ENCODE measurements around the gene OR10J4.

The OR10J4 gene

DNA sequence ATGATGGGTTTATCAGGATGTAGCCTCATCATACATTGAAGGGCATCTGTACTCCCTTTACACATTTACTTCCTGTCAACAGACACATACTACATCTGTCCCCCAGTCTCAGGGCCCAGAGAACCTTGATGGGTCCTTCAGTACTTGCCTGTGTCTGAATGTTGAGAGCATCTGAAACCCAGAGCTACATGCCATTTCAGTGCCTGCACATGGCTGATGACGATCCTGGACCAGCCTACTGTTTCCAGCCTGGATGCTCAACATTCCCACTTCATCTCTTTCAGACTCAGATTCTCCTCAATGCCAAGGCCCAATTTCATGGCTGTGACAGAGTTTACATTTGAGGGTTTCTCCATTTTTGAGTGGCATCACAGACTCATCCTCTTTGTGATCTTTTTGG lies at the start of gene OR10J4:
Gene OR10J4, plus strand, starts transcription at position 301 of the 400 bp plus-strand sequence.
- no peak for DNase-seq (ENCODE audit: low read depth)
- H3K4me3 ChIP-seq (ENCODE audit: low read length) = no peak within 1 kb of the TSS
- TF ChIP-seq, protein P1, sequence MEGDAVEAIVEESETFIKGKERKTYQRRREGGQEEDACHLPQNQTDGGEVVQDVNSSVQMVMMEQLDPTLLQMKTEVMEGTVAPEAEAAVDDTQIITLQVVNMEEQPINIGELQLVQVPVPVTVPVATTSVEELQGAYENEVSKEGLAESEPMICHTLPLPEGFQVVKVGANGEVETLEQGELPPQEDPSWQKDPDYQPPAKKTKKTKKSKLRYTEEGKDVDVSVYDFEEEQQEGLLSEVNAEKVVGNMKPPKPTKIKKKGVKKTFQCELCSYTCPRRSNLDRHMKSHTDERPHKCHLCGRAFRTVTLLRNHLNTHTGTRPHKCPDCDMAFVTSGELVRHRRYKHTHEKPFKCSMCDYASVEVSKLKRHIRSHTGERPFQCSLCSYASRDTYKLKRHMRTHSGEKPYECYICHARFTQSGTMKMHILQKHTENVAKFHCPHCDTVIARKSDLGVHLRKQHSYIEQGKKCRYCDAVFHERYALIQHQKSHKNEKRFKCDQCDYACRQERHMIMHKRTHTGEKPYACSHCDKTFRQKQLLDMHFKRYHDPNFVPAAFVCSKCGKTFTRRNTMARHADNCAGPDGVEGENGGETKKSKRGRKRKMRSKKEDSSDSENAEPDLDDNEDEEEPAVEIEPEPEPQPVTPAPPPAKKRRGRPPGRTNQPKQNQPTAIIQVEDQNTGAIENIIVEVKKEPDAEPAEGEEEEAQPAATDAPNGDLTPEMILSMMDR (conservative IDR thresholded peaks at IDR 0.05; ENCODE audit: low read length) = no peak

GRCh38 chr1:159406821-159407220 lies 25.2 kb upstream of the OR10J4 start:
- TF ChIP-seq, protein P1 (conservative IDR thresholded peaks at IDR 0.05; ENCODE audit: low read length) = no peak
- no peak overlapping the region for H3K4me3 ChIP-seq (ENCODE audit: low read length)
- DNase-seq (ENCODE audit: low read depth) = no peak

- no peak for DNase-seq (ENCODE audit: low read depth)
- TF ChIP-seq, protein P1 (conservative IDR thresholded peaks at IDR 0.05; ENCODE audit: low read length) = no peak
- H3K4me3 ChIP-seq (ENCODE audit: low read length) = no peak overlapping the region
These were observed 23.1 kb upstream of the OR10J4 start for GRCh38 chr1:159408862-159409400.

GRCh38 chr1:159421821-159422220 lies 10.2 kb upstream of the OR10J4 start:
- H3K4me3 ChIP-seq (ENCODE audit: low read length) = no peak overlapping the region
- DNase-seq (ENCODE audit: low read depth) = no peak
- TF ChIP-seq, protein P1 (conservative IDR thresholded peaks at IDR 0.05; ENCODE audit: low read length) = peak; percentile 23

DNA sequence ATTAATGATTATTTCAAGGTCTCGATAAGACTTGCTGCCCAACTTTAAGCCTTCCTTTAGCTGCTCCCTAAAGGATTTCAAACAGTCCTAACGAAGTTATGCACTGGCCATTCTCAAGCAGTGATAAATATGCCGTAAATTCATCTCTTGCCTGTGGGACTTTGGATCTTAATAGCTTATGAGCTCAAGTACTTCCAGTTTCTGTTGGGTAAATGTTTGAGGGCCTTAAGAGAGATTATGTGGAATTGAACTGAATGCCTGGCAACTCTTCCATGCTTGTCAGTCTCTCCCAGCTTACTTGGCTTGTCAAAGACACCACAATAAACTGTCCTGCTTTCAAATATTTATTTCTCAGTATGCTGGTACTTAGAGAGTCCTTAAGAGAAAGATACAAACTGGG lies 3.5 kb upstream of the OR10J4 start:
- TF ChIP-seq, protein P1 (conservative IDR thresholded peaks at IDR 0.05; ENCODE audit: low read length) = no peak
- peak; percentile 17 for DNase-seq (ENCODE audit: low read depth)
- H3K4me3 ChIP-seq (ENCODE audit: low read length) = no peak overlapping the region

GRCh38 chr1:159429074-159429861 lies 2.7 kb upstream of the OR10J4 start:
- TF ChIP-seq, protein P1 (conservative IDR thresholded peaks at IDR 0.05; ENCODE audit: low read length) = no peak
- DNase-seq (ENCODE audit: low read depth) = peak; percentile 94
- H3K4me3 ChIP-seq (ENCODE audit: low read length) = no peak overlapping the region

GRCh38 chr1:159430985-159431384 lies 1.0 kb upstream of the OR10J4 start:
- no peak for DNase-seq (ENCODE audit: low read depth)
- TF ChIP-seq, protein P1 (conservative IDR thresholded peaks at IDR 0.05; ENCODE audit: low read length) = no peak
- H3K4me3 ChIP-seq (ENCODE audit: low read length) = no peak overlapping the region
